ENCODE data around the gene RAB6D.
"Not testable (repeated sequence)": the region's sequence is repeated elsewhere in the genome, so short reads cannot be mapped to it uniquely, and the experiment has no call there.

Gene RAB6D

DNA sequence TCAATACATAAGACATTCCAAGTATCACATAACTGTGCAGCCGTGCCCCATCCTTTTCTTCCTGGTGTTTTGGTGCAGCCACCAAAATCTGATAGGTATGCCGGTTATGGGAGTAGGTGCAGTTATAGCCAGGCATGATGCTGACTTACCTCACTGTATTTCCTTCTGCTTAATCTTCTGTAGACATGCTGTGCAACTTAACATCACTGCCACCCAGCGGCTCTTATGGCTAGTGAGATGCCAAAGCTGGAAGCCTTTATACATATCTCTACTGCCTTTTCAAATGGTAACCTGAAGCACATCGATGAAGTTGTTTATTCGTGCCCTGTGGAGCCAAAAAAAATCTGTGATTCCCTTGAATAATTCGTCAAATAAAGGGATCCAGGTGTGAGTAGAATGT, 28.6 kb downstream of the RAB6D start:
- peak; percentile 13 for TF ChIP-seq CTCF (conservative IDR thresholded peaks at IDR 0.05; ENCODE audit: control insufficient read depth, insufficient read depth, low read depth, low read length)
- DNase-seq (ENCODE audit: low read depth) = peak; percentile 12
- H3K4me3 ChIP-seq (ENCODE audit: control insufficient read depth, low read depth, low read length) = not testable (repeated sequence)

- DNase-seq (ENCODE audit: low read depth); H3K4me3 ChIP-seq (ENCODE audit: control insufficient read depth, low read depth, low read length): not testable (repeated sequence)
Observed at GRCh38 chr2:131332709-131333108, 31.3 kb downstream of the RAB6D start.

GRCh38 chr2:131331000-131331399, 33.0 kb downstream of the RAB6D start:
- H3K4me3 ChIP-seq (ENCODE audit: control insufficient read depth, low read depth, low read length); DNase-seq (ENCODE audit: low read depth): not testable (repeated sequence)

GRCh38 chr2:131322209-131322608, 41.8 kb downstream of the RAB6D start:
- no peak for DNase-seq (ENCODE audit: low read depth)
- H3K4me3 ChIP-seq (ENCODE audit: control insufficient read depth, low read depth, low read length) = no peak overlapping the region
- TF ChIP-seq CTCF (conservative IDR thresholded peaks at IDR 0.05; ENCODE audit: control insufficient read depth, insufficient read depth, low read depth, low read length) = no peak

DNA sequence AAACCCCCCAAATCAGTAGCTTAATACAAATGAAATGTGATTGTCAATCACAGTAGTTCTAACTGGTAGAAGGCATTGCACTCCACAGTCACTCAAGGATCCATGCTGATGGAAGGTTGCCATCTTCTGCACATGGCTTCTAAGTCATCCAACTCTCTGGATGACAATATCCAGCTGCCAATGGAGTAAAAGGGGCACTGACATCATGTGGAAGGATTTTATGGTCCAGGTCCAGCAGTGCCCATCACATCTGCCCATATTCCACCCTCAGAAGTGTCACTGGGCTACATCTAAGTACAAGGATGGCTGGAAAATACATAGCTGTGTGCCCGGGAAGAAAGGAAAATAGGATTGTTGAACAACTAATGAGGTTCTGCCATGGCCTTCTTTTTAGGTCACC, 42.6 kb downstream of the RAB6D start:
- not testable (repeated sequence) for DNase-seq (ENCODE audit: low read depth); H3K4me3 ChIP-seq (ENCODE audit: control insufficient read depth, low read depth, low read length)

DNA sequence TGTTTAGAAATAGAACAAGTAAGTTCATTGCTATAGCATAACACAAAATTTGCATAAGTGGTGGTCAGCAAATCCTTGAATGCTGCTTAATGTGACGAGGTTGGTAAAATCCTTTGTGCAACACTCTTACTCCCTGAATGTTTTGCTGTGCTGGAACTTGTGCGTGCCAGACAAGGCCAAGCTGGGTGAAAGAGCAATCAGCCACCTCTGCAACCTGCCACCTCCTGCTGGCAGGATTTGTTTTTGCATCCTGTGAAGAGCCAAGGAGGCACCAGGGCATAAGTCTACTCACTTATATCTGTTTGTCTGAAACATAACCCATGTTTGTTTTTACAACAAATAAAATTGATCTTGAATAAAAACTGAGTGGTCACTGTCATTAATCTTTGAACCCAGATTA, 53.0 kb downstream of the RAB6D start:
- H3K4me3 ChIP-seq (ENCODE audit: control insufficient read depth, low read depth, low read length); DNase-seq (ENCODE audit: low read depth): not testable (repeated sequence)

All from fibroblast of mammary gland (primary cell).